GM21576 (cell line): ENCODE data around the gene LDB3.

Experiments
- ATAC-seq: cut with Tn5 transposase; IDR thresholded peaks from one replicate; pipeline ENCODE4 v1.9.1; 2021; ENCODE audit warnings: mild to moderate bottlenecking, moderate library complexity; ENCODE audit not compliant: unreplicated experiment

The LDB3 gene

DNA sequence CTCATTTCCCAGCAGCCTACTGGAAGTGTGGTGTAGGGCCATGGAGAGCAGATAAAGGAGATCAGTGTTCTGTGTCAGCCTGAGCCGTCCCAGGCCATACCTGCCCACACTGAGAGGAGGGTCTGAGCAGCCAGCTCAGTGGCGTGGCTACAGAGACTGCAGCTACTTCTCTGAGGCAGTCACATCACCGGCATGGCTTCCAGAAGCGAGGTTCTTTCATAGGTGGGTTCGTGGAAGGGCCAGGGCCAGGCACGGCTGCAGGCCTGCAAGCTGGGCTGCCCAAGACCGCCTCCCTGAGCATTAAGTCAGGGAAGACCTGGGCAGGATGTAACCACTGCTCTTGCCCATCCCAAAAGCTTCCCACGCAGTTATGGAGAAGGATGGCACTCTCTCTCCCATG lies 34.9 kb downstream of the LDB3 start:
- ATAC-seq = no peak

DNA sequence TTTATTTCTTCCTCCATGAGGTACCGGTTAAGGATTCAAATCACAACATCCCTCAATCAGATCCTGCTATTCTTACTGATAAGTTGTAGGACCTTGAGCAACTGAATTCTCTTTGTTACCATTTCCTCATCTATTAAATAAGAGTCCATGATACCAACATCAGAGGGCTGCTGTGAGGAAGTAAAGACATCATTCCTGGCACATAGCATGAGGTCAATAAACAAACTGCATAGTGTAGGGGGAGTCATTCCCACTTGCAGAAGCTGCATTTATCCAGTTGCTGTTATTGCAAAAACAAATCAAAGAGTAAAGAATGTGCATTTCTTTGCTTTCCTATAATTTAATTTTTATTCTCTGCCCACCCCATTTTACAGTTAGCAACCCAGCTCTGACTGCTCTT lies 36.8 kb downstream of the LDB3 start:
- no peak for ATAC-seq

DNA sequence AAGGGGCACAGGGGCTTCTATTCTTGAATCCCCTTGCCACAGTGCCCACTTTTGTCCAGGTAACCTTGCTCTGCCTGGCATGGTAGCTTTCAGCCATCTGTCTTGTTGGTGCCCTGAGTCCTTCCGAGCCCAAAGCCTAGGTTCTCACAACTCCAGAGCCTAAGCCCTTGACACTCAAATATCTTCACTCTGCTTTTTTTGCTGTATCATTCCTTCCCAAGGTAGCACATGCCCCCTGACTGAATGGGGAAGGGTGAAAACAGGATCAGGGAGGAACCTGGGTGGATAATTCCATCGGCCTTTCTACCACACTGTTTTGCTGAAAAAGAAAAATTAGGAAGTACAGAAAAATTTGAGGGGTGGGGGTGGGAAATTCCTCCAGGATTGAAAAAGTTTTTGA lies 37.6 kb downstream of the LDB3 start:
- no peak for ATAC-seq

DNA sequence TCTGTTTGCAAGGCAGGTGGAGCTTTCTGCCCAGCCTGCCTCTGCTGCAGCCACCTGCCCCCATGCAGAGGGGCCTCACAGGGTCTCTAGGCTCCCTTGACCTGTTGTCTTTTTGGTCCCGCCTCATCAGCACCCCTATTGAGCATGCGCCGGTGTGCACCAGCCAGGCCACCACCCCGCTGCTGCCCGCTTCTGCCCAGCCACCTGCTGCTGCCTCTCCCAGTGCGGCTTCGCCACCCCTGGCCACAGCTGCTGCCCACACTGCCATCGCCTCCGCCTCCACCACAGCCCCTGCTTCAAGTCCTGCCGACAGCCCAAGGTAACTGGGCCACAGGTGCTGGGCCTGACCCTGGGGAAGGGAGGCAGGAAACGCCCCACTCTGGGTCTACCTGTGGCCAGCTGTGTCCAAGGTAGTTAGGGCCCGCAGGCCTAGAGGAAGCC lies 38.1 kb downstream of the LDB3 start:
- no peak for ATAC-seq

DNA sequence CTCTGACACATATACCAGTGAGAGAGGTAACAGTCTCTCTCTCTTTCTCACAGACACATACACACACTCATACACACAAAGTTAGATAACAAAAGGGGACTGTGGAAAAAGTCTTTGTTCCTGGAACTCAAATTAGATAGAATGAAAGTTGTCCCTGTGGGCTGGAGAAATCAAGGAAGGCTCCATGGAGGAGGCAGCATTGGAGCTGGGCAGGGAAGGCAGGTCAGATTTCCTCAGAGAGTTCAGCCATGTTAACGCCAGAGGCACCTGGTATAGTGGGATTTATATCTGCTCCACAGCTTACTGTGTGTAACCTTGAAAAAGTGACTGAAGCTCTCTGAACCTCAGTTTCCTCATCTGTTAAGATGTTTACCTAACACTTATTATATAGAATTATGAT lies 38.7 kb downstream of the LDB3 start:
- no peak for ATAC-seq

DNA sequence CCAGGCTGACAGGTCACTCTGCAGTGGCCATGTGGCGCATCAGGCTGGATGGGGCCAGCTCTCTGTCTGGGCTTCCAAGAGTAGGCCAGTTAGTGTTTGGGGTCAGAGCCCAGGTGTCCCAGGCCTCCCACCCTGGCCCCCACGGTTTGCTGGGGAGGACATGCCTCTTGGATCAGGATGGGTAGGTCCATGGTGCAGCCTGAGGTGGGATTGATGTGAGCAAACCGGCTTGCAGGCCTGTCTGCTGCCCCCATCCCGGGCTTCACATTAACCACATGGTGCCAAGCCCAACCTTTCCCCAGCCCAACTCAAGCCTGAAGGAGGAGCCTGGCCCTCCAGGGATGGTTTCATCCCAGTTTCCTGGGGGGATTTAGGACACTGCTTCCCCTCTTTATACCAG lies 39.2 kb downstream of the LDB3 start:
- no peak for ATAC-seq

DNA sequence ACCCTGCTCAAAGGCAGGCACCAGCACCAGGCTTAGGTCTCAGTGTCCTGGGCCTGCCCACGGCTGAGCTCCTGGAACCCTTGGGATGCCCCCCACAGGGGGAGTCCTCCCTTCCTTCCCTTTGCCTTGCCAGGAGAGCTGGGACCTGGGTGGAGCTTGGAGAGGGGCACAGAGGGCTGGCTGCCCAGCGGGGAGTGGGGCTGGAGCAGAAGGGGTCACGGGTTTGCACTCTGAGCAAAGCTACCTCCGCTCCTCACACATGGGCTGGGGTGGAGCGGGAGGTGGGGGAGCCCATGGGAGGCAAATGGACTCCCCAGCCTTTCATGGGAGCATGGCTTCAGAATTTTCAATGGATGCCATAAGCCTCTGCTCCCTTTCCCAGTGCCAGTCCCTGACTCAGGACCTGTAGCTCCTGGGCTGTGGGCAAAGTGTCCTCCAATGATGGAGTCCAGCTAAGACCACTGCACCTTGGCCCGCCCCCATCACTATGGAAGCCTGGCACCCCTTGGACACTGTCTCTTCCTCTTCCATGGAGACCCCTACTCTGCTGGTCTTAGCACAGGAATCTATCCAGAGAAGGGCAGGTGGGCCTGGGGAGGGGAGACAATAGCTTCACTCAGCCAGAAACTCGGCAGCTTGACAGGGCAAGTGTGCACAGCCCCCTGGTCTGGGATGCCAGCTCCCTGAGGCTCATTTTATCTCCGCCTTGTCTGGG lies 39.9 kb downstream of the LDB3 start:
- ATAC-seq = no peak

DNA sequence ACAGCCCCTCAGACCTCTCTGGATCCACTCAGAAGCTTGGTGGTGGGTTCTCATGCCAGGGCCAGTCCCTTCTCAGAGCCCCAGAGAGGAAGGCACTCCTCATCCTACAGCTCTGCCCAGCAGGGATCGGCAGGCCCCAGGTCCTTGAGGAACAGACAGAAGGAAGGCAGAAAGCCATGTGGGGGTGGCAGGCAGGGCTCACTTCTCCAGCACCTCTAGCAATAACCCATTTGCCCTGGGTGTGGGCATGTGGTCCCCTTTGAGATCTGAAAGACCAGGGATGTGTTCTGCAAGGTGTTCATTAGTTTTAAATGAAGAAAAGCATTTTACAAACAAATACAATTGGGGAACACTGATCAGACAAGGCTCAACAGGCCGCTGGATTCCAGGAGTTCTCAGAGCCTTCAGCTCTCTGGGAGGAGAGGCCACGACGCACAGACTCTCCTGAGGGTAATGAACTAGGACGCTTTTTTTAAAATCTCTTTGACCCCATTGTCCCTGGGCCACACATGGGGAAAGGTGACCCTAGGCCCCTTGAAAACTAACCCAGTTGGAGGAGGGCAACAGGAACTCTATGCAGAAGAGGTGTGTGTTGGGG lies 40.6 kb downstream of the LDB3 start:
- no peak for ATAC-seq

DNA sequence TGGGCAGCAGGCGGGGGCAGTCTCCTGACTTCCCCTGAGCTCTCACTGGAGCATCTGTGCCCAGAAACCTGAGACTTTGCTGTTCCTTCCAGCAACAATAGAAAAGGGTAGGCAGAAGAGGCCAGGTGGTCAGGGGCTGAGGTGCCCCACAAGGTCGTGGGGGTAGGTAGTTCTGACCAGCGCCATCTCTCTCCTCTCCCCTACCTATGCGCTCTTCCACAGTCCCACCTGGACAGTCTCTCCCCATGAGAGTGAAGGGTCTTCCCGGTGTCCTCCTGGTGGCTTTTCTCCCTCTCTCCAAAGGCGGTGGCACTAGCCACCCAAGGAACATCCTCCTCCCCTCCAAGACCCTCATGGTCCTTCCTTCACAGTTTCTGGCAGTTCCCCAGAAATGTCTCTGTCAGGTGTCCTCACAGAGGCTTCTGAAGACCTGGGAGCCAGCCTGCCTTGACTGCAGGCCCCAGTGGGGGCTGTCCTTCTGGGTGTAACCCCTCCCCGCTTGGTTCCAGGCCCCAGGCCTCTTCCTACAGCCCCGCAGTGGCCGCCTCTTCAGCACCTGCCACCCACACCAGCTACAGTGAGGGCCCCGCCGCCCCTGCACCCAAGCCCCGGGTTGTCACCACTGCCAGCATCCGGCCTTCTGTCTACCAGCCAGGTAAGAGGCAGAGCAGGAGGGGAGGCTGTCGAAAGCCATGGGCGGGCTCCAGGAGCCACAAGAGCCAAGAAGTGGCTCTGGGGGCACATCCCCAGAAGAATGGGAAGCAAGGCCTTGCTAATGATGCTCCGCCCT lies 41.3 kb downstream of the LDB3 start:
- no peak for ATAC-seq

DNA sequence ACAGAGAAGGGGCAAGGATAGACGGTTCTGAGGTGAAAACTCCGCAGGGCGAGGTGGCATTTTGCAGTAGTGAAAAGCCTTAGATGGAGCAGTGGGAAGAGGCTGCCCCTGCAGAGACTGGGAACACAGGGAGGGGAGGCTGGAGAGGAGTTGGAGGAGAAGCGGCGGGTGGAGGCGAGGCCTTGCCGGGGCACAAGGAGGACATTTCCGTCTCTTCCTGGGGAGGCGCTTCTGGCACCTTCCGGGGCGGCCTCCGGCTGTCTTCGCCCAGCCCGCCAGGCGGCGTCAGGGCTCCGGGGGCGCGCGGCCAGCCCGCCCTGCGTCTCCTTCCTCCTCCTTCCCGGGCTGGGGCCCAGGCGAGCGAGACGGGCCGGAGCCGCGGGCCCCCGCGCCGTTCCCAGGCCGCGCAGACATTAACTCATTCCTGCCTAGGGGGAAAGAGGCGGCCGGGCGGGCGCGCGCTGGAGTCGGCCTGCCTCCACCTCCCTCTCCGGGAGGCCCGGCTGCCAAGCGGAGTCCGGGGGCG lies 42.7 kb downstream of the LDB3 start:
- peak; percentile 86 for ATAC-seq

DNA sequence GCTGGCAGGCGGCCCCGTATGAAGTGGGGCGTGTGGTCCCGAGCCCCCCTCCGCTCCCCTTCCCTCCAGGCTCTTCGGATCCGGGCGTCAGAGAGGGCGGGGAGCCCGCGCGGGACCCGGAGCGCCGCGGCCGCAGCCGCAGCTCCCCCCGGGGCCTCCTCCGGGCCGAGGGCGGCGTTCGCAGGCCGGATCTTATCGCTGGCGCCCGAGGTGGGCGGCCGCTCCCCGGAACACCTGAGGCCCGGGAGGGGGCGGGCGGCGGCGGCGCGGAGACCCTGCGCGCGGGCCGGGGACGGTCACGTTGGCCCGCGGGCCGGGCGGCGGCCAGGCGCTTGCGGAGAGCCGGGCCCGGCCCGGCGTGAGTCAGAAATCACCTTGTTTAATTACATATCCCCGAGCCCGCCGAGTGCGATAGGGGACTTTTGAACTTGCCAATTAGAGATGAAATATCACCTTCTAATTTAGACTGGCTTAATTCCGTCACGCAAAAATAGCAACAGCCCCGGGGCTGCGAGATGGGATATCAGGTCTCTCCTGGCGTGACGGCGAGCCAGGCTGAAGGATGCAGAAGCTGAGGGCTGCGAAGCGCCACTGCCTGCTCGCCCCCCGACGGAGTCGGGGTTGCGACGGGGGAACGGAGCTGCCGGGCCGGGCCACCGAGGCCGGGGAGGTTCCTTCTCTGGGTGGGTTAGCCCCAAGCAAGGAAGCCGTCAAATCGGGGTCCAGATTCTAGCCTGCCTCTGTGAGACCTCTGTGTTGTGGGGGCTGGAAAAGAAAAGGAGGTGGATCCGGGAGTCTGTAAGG lies 43.4 kb downstream of the LDB3 start:
- ATAC-seq = peak; percentile 42

DNA sequence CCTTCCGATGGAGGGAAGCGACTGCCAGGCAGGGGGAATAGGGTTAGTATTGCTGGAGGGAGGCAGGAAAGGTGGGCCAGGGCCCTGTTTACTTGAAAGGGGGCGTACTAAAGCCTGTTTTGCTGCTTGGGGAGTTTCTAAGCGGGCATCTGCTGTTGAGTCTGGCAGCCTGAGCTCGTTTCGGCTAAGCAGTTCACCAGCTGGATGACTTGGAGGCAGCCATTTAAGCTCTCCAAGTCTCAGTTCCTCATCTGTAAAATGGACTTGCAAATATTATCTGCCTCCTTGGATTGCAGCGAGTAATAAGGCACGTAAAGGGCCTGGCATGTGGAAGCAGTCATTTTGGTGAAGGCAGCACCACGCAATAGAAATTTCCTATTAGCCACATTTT lies 44.0 kb downstream of the LDB3 start:
- ATAC-seq = peak; percentile 23

DNA sequence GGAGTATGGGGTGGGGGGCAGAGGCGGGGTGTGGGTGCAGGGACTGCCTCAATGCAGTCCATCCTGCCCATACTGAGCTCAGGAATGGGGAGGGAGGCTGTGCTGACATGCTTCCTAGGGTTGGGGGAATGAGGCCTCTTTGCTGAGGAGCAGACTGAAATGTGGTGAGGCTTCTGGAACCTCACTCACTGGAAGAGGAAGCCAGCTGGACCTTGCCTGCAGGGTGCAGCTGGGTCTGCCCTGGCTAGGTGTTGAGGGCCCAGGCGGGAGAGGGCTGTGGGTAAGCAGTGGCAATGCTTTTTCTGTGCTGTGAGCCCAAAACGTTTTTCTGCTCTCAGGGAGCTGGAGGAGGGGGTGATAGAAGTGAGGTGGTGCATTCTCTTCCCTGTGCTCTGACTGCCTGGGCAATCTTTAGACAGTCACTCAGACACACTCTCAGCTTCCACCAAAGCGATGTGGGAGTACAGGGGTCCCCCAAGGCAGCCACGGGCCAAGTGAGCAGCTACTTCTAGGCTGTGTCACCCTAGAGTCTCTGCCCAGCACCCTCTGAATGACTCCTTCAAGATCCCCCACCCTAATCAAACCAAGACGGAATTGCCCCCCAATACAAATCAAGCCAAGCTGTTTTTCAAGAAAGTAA lies 47.0 kb downstream of the LDB3 start:
- no peak for ATAC-seq

DNA sequence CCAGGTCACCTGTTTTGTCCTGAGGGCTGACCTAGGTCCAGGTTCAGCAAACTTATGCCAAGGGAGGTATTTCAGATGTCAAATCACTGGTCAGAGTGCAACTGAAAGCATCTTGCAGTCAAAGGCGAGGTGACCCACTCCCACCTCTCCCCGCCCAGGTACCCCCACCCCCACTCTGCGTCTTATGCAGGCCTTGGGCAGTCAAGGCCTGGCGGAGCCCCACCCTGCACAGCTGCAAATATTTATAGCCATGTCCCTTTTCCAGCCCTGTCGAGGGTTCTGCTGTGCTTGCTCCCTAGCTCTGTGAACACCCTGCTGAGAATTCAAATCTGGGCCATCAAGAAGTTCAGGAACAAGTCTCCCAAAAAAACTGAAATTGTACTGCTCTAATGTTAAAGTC lies 47.5 kb downstream of the LDB3 start:
- ATAC-seq = no peak

DNA sequence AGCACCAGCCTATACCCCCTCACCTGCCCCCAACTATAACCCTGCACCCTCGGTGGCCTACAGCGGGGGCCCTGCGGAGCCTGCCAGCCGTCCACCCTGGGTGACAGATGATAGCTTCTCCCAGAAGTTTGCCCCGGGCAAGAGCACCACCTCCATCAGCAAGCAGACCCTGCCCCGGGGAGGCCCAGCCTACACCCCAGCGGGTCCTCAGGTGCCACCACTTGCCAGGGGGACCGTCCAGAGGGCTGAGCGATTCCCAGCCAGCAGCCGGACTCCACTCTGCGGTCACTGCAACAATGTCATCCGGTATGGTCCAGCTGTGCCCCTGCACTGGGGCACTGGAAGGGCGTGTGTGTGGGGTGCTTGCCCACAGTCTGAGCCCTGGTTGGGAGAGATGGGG lies 48.2 kb downstream of the LDB3 start:
- no peak for ATAC-seq

DNA sequence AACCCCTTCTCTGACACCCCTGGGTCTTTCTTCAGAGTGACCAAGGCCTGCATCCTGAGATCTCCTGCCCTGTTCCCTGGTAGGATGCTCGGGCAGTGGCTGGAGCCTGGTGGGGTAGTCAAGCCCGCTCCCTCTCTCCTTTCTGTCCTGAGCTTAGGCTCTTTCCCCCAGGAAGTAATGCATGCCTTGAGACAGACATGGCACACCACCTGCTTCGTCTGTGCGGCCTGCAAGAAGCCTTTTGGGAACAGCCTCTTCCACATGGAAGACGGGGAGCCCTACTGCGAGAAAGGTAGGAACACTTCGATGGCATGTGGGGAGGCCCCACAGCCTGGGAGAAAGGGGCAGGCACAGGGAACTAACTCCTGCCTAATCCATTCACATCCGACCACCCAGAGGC lies 50.2 kb downstream of the LDB3 start:
- ATAC-seq = no peak

DNA sequence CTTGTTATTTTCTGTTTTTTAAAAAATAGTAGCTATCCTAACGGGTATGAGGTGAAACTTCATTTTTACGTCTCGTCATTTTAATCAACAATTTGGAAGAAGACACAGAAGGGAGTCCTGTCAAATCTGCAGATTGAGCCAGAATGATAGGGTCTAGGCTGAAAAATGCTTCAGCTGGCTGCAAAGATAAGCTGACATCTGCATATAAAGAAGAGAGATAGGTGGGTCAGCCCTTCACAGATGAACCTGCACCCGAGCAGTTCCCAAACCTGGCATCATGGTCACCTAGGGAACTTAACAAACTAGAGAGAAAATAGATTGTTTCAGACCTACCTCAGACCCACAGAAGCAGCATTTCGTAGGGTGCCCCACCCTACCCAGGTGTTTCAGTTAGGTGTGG lies 52.9 kb downstream of the LDB3 start:
- ATAC-seq = no peak

DNA sequence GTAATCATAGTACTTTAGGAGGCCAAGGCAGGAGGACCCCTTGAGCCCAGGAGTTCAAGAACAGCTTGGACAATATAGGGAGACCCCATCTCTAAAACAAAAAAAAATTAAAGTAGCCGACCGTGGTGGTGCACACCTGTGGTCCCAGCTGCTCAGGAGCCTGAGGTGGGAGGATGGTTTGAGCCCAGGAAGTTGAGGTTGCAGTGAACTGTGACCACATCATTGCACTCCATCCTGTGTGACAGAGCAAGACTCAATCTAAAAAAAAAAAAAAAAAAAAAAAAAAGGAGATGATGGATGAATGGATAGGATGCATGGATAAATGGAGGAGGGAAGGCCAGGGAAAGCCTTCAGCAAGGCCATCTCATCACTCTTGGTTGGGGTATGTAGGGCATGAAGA lies 54.7 kb downstream of the LDB3 start:
- no peak for ATAC-seq

DNA sequence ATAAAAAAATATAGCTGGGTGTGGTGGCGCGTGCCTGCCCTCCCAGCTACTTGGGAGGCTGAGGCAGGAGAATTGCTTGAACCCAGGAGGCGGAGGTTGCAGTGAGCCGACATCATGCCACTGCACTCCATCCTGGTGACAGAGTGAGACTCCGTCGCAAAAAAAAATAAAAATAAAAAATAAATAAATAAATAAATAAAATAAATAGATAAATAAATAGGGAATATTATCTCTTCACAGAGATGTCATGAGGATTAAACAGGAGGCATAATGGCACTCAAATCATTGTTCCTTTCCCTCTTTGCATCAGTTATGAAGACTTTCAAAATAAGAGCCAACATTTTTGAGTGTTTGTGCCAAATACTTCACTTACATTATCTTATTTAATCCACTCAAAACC lies 56.1 kb downstream of the LDB3 start:
- ATAC-seq = no peak

DNA sequence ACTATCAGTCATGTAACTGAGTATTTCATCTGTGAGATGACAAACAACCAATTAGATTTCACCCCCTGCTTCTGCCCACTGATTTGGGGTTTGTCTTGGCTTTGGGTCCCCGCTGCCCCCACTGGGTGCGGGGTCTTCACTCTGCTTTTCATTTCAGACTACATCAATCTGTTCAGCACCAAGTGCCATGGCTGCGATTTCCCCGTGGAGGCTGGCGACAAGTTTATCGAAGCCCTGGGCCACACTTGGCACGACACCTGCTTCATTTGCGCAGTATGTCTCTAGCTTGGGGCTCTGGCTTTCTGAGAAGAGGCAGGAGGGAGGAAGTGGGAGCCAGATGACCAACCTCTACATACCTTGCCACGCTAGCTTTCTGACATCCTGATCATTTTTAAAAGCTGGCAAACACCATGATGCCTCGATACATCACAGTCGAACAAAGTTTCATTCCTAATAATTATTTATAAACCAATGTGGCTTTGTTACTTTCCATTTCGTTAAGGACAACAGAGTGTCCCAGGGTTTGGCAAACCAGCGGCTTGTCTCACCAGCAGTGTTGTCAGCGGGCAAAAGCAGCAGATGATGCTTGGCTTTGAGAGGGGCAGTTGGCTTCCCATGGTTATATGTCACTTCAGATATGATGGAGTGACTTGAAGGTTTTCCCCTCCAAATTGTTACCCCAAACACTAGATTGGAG lies 57.8 kb downstream of the LDB3 start:
- ATAC-seq = no peak
